ENCODE measurements around the gene CCDC24. TPM values are rescaled to one million over a fixed set of nuclear protein-coding genes. Genes with fewer than 3 reads are reported as not detected.
A peak's percentile ranks its signal among the peaks of the same experiment; 100 is the strongest.

Gene CCDC24
- total RNA-seq, 1 experiment from 2014 or later: 11.8 TPM

- H3K27me3 Mint-ChIP-seq (ENCODE audit: low read depth): no peaks in the 10 kb centered on the region
- no CpG with 5 or more reads among the region's 34 CpGs for WGBS (ENCODE audit: extremely low coverage, insufficient read length, low lambda C conversion rate)
- Histone ChIP-seq H4K8ac (replicated peaks; ENCODE audit: insufficient read length, low read depth, low read length) (no peak overlapping the region), H4K5ac (ENCODE audit: insufficient read length, low read depth, low read length) (no peak overlapping the region), H3K4ac (ENCODE audit: low read depth, low read length) (no peak overlapping the region), H4K20me1 (ENCODE audit: control insufficient read depth, insufficient read depth, insufficient read length) (no peaks in the 10 kb centered on the region), H2BK12ac (ENCODE audit: insufficient read length, low read depth, low read length) (no peak overlapping the region), H3T11ph (ENCODE audit: low read length) (no peak overlapping the region), H2AFZ (ENCODE audit: low read length) (no peak overlapping the region), H3K4me2 (ENCODE audit: insufficient read depth, insufficient read length, low read length) (peak overlapping the region; percentile 82), H3K9ac (ENCODE audit: extremely low read depth, insufficient read length, low read length) (peak overlapping the region; percentile 53), H4K91ac (ENCODE audit: insufficient read length, low read depth, low read length) (no peak overlapping the region), H3K79me2 (ENCODE audit: insufficient read depth, low read length) (peaks cover 3% of the 10 kb centered on the region; the same call in 1 of the 2 replicates), H3K27ac (ENCODE audit: insufficient read length, low read depth, low read length) (no peak overlapping the region), H3K56ac (ENCODE audit: insufficient read length, low read depth, low read length) (no peak overlapping the region), H3K27me3 (ENCODE audit: insufficient read depth, low read length) (no peaks in the 10 kb centered on the region), H3K79me1 (ENCODE audit: insufficient read depth, low read depth, low read length, poor library complexity, severe bottlenecking) (peaks cover 9% of the 10 kb centered on the region), H2BK15ac (ENCODE audit: low read depth, low read length) (no peak overlapping the region), H2BK120ac (ENCODE audit: low read depth, low read length, poor library complexity, severe bottlenecking) (no peak overlapping the region), H2BK20ac (ENCODE audit: low read depth, low read length, poor library complexity, severe bottlenecking) (no peak overlapping the region), H3K9me3 (ENCODE audit: control insufficient read depth, low read depth, low read length) (no peaks in the 10 kb centered on the region), H3K23ac (ENCODE audit: insufficient read length, low read depth, low read length) (no peak overlapping the region), H3K23me2 (ENCODE audit: insufficient read length, low read depth, low read length, poor library complexity, severe bottlenecking) (peaks cover 23% of the 10 kb centered on the region), H3K18ac (ENCODE audit: insufficient read length, low read depth, low read length) (peak overlapping the region; percentile 12), H2AK5ac (ENCODE audit: insufficient read length, low read length) (no peak overlapping the region), H3K4me1 (ENCODE audit: insufficient read depth, low read length) (peaks cover 6% of the 10 kb centered on the region; the same call in 1 of the 2 replicates), H3K14ac (ENCODE audit: insufficient read depth, low read length) (peak overlapping the region; percentile 82), H2BK5ac (ENCODE audit: insufficient read length, low read length) (no peak overlapping the region)
- DNase-seq: no peak
- peak overlapping the region in 2 of 3 experiments; percentile 79; a peak in 4 of 7 replicates for H3K27ac Mint-ChIP-seq
- H3K9me3 Mint-ChIP-seq: no peaks in the 10 kb centered on the region; a peak in 1 of 5 replicates
- TF ChIP-seq, protein P1, sequence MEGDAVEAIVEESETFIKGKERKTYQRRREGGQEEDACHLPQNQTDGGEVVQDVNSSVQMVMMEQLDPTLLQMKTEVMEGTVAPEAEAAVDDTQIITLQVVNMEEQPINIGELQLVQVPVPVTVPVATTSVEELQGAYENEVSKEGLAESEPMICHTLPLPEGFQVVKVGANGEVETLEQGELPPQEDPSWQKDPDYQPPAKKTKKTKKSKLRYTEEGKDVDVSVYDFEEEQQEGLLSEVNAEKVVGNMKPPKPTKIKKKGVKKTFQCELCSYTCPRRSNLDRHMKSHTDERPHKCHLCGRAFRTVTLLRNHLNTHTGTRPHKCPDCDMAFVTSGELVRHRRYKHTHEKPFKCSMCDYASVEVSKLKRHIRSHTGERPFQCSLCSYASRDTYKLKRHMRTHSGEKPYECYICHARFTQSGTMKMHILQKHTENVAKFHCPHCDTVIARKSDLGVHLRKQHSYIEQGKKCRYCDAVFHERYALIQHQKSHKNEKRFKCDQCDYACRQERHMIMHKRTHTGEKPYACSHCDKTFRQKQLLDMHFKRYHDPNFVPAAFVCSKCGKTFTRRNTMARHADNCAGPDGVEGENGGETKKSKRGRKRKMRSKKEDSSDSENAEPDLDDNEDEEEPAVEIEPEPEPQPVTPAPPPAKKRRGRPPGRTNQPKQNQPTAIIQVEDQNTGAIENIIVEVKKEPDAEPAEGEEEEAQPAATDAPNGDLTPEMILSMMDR (conservative IDR thresholded peaks at IDR 0.05): no peak
- peaks cover 36 to 42% of the 10 kb centered on the region in 2 experiments for H3K4me1 Mint-ChIP-seq
- H3K4me3 Mint-ChIP-seq: peak overlapping the region; percentile 82 to 95
- peaks cover 23 to 50% (median 38%) of the 10 kb centered on the region in 3 experiments; a peak in 6 of 7 replicates for H3K36me3 Mint-ChIP-seq (ENCODE audit: insufficient read depth in 1 of 3, low read depth in 3 of 3)
Measured at GRCh38 chr1:43975249-43975961, 16.0 kb upstream of the CCDC24 start.

Measured in H9 (cell line).